Activated T-cell treated with anti-CD3 and anti-CD28 coated beads, Interleukin-2, amount 50 U/mL, for 48 hours (primary cell): ENCODE data around the gene ST8SIA3.

Experiments
- DNase-seq, 2 experiments: peaks; one replicate each; pipeline ENCODE4 v3.0.0-alpha.2; 2020

Gene ST8SIA3

GRCh38 chr18:57352271-57352701, at the start of gene ST8SIA3:
Gene ST8SIA3, plus strand, starts transcription at chr18:57352557. Its CDS starts 290 bp downstream, at chr18:57352847.
- no peak for DNase-seq

- no peak for DNase-seq
Measured at GRCh38 chr18:57311472-57311871, 40.9 kb upstream of the ST8SIA3 start.

- no peak for DNase-seq
Measured at GRCh38 chr18:57312346-57313144, 39.8 kb upstream of the ST8SIA3 start.

- no peak for DNase-seq
Measured at GRCh38 chr18:57320603-57321002, 31.8 kb upstream of the ST8SIA3 start.

GRCh38 chr18:57325491-57326166, 26.7 kb upstream of the ST8SIA3 start:
- no peak for DNase-seq

GRCh38 chr18:57326718-57327323, 25.5 kb upstream of the ST8SIA3 start:
- no peak for DNase-seq

GRCh38 chr18:57328665-57329064, 23.7 kb upstream of the ST8SIA3 start:
- DNase-seq, result no peak

- no peak for DNase-seq
Measured at GRCh38 chr18:57329856-57330255, 22.5 kb upstream of the ST8SIA3 start.

GRCh38 chr18:57331718-57332117, 20.6 kb upstream of the ST8SIA3 start:
- no peak for DNase-seq

GRCh38 chr18:57333940-57334339, 18.4 kb upstream of the ST8SIA3 start:
- no peak for DNase-seq

- DNase-seq, result no peak
Measured at GRCh38 chr18:57334383-57334782, 18.0 kb upstream of the ST8SIA3 start.

GRCh38 chr18:57336343-57336742, 16.0 kb upstream of the ST8SIA3 start:
- no peak for DNase-seq

GRCh38 chr18:57337890-57338289, 14.5 kb upstream of the ST8SIA3 start:
- DNase-seq, result no peak

GRCh38 chr18:57343833-57344232, 8.5 kb upstream of the ST8SIA3 start:
- DNase-seq, result no peak

GRCh38 chr18:57346876-57347275, 5.5 kb upstream of the ST8SIA3 start:
- no peak for DNase-seq

GRCh38 chr18:57347784-57348183, 4.6 kb upstream of the ST8SIA3 start:
- no peak for DNase-seq

GRCh38 chr18:57352761-57353136, 392 bp downstream of the ST8SIA3 start:
- no peak for DNase-seq

- no peak for DNase-seq
Measured at GRCh38 chr18:57353137-57353939, 981 bp downstream of the ST8SIA3 start.

- DNase-seq, result peak; percentile 33 to 37
Measured at GRCh38 chr18:57353940-57354461, 1.6 kb downstream of the ST8SIA3 start.

- no peak for DNase-seq
Measured at GRCh38 chr18:57359433-57359832, 7.1 kb downstream of the ST8SIA3 start.

GRCh38 chr18:57362714-57363113, 10.4 kb downstream of the ST8SIA3 start:
- DNase-seq, result no peak

GRCh38 chr18:57364460-57364859, 12.1 kb downstream of the ST8SIA3 start:
- DNase-seq, result no peak
